Dermis microvascular lymphatic vessel endothelial cell (primary cell): ENCODE data around the gene C21orf58. TPM values are rescaled to one million over a fixed set of nuclear protein-coding genes. Genes with fewer than 3 reads are reported as not detected.

Experiments
- DNase-seq, 2 donors: peaks; one replicate each; pipeline versions ENCODE4 v3.0.0 to v3.0.0-alpha.2; 2010; ENCODE audit warnings: low read depth in 2 of 2
- total RNA-seq: library from RNA; depleted of rRNA; stranded (reverse); fragments of >200 nt; gene quantifications from 2 replicates; pipeline ENCODE4 v1.2.1, GENCODE V29; 2014

The C21orf58 gene
- total RNA-seq, 1 donor from 2014 or later, result 3.3 TPM

DNA sequence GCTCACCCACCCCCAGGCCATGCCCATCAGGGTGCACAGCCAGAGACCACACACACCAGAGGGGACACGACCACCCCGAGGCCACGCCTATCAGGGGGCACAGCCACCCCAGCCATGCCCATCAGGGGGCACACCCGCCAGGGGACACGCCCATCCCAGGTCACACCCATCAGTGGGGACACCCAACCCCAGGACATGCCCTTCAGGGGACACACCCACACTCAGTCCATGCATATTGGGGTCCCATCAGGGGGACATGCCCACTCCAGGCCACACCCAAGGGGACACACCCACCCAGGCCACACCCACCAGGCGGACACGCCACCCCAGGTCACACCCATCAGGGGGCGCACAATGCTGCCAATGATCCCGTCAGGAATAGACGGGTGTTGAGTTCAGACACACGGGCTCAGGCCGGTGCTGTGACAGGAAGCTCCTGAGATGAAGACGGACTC is 59.0 kb downstream of the C21orf58 start:
- DNase-seq, result no peak

DNA sequence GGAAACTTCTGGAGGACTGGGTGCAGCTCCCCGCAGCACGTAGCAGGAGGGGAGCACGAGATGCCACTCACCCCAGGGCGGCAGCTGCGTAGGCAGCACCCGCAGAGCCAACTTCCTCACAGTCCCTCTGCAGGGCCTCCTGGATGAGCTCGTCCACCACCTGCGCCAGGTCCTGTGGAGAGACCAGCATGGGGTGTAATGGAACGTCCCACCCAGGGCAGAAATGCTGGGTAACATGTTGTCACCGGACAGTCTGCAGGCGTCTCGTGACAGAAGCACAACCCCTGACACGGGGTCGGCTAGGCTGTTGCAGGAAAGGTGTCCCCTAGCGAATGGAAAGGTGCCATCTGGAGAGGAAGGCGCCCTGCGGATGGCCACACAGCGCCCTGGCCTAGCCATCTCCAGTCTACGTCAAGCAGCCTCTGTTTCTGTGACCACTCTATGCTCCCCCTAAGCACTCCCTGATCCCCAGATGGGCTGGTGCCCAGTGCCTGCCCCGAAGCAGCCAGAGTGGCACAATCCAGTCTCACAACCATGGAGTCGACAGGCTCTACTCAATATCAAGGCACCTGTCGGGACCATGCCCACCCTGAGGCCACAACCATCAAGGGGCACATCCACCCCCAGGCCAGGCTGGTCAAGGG is 59.5 kb downstream of the C21orf58 start:
- no peak for DNase-seq

DNA sequence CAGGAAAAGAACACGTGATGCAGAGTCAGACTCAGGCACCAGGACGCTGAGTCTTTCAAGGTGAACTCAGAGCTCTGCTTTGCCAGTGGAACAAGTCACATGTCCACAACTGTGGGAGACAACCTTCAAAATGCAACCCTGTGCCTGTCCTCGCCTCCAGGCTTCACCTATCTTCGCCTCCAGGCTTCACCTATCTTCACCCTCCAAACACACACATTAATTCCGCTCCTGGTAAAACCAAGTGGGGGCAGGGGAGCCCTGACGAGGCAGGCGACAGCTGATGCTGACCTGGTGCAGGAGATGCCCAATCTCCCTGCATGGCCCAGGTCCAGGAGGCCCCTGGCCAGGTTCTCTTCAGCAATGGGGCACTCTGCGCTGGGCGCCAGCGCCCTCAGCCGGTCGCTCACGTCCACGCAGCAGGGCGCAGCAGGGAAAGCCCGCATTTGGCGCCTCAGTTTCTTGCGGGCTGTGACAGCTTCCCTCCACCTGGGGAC is 67.1 kb downstream of the C21orf58 start:
- DNase-seq, result no peak

DNA sequence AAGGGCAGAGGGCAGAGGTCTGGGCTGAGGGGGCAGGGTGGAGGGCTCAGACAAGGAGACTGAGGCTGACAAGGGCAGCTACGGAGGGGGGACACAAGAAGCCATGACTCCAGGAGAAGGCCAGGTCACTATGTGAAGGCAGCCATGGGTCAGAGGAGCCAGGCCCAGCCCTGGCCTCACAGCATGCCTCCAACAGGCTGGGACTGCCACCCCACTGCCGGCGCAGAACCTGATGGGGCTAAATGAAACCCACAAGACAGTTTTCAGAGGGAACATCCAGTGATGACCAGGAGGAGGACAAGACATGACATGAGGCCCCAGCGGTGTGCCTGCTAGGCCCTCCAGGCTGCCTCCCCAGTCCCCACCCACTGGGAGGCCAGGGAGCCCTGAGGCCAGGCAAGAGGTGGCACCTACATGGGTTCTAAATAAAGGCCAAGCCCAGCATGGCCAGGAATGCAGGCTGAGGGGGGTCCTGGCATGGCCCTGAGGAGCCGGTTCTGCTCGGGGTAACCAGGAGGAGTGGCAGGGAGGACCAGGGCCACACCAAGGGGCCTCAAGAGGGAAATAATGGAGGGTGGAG is 67.8 kb downstream of the C21orf58 start:
- no peak for DNase-seq

DNA sequence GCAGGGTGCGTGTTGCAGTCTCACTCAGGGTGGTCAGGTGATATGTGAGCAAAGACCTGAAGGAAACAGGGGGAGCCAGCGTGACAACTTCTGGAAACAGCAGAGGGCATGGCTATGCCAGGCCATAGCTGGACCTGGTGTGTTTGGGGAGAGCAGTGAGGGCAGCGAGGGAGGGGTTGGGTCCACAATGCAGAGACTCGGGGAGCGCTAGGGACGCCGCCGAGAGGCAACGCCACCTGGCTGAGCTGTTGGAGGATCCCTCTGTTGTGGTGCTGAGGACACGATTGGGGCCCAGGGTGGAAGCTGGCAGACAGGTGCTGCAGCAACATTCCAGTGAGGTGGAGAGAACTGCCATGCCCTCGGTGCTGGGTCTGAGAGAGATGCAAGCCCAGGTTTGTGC is 68.5 kb downstream of the C21orf58 start:
- DNase-seq, result no peak

DNA sequence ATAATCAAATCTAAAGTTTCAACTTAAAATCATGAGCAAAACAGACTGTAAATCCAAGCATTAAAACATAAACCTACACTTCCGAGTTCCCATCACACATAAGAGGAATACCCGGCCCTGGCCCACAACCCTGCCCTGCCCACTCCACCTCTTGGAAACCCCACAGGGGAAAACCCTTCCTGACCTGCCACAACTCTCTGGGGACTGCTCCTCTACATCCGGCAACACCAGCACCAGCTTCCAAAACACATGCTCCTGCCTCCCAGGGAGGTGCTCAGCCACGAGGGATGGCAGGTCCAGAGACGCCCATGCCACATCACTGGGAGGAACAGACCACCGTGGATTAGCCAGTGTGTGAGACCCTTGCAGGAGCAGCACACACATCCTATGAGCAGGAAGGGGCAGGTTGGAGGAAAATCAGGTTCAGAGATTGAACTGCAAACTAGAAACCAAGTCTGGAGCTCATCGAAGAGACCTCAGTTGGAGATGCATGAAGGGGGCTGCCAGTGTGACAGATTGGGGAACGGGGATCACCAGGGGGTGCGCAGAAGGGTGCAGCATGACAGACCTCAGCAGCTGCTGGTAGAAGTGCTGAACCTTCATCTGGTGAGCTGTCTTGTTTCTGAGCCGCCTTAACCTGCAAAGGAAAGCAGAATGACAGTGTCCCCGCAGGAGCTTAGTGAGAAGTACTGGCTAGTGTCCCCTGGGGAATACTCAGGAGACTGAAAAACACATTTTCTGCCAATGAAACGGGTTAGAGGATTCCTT is 69.3 kb downstream of the C21orf58 start:
- no peak for DNase-seq

DNA sequence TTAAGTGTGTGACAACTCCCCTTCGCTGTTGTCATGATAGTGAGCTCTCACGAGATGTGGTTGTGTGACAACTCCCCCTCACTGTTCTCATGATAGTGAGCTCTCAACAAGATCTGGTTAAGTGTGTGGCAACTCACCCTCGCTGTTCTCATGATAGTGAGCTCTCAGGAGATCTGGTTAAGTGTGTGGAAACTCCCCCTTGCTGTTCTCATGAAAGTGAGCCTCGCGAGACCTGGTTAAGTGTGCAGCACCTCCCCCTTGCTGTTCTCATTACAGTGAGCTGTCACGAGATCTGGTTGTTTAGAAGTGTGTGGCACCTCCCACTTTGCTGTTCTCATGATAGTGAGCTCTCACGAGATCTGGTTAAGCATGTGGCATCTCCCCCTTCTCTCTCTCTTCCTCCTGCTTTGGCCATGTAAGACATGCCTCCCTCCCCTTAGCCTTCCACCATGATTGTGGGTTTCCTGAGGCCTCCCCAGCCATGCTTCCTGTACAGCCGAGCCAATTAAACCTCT is 70.0 kb downstream of the C21orf58 start:
- peak in 1 of 2 donors; percentile 8 for DNase-seq

DNA sequence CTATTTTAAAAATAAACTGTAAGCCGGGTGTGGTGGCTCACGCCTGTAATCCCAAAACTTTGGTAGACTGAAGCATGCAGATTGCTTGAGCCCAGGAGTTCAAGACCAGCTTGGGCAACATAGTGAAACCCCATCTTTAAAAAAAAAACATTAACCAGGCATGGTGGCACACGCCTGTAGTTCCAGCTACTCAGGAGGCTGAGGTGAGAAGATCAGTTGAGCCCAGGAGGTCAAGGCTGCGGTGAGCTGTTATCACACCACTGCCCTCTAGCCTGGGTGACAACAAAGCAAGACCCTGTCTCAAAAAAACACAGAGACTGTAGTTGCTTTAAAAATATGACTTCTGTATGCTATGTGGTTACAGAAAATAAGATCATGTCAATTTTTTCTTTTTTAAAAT is 70.8 kb downstream of the C21orf58 start:
- DNase-seq, result no peak

Other genes starting within 250 kb of the C21orf58 start
- 6.5 and 46.0 TPM in 2 replicates for gene COL6A2, start 225.8 kb downstream of the C21orf58 start, total RNA-seq
- 0.13 TPM in 1 of 2 replicates, not detected in the other for gene FTCD, start 168.3 kb downstream of the C21orf58 start, total RNA-seq
- 2.1 and 4.8 TPM in 2 replicates for gene SPATC1L, start 139.4 kb downstream of the C21orf58 start, total RNA-seq
- 55.0 and 61.0 TPM in 2 replicates for gene LSS, start 95.1 kb downstream of the C21orf58 start, total RNA-seq
- 51.2 and 69.3 TPM in 2 replicates for gene MCM3AP, start 38.3 kb downstream of the C21orf58 start, total RNA-seq
- 5.3 and 7.5 TPM in 2 replicates for gene YBEY, start 37.5 kb downstream of the C21orf58 start, total RNA-seq
- 14.0 and 14.9 TPM in 2 replicates for gene PCNT, start 286 bp upstream of the C21orf58 start, total RNA-seq
- gene DIP2A, start 135.0 kb upstream of the C21orf58 start, total RNA-seq, result 19.0 and 27.8 TPM in 2 replicates